Myocyte (in vitro differentiated cells): ENCODE results near the gene AGBL3. TPM values are rescaled to one million over a fixed set of nuclear protein-coding genes. Genes with fewer than 3 reads are reported as not detected.
"Not testable (repeated sequence)": the region's sequence is repeated elsewhere in the genome, so short reads cannot be mapped to it uniquely, and the experiment has no call there.

ENCODE experiments used
- DNase-seq: peaks from one replicate; pipeline ENCODE4 v3.0.0-alpha.2; 2012; ENCODE audit warnings: low read depth
- total RNA-seq: library from RNA; depleted of rRNA; stranded (reverse); fragments of >200 nt; gene quantifications from 2 replicates; pipeline ENCODE4 v1.2.3, GENCODE V29; 2014

Gene AGBL3
- total RNA-seq, 1 donor from 2014 or later, result 6.5 TPM

GRCh38 chr7:134963036-134963435 lies 23.3 kb upstream of the AGBL3 start:
- no peak for DNase-seq

- no peak for DNase-seq
These were observed 19.6 kb upstream of the AGBL3 start for GRCh38 chr7:134966691-134967090.

GRCh38 chr7:134968110-134968509 lies 18.2 kb upstream of the AGBL3 start:
- no peak for DNase-seq

- DNase-seq, result not testable (repeated sequence)
These were observed 4.7 kb upstream of the AGBL3 start for GRCh38 chr7:134981645-134982044.

- DNase-seq, result no peak
These were observed 380 bp upstream of the AGBL3 start for GRCh38 chr7:134985894-134986362.

GRCh38 chr7:134988161-134988560 lies 1.9 kb downstream of the AGBL3 start:
- DNase-seq, result no peak

GRCh38 chr7:134991469-134992339 lies 5.4 kb downstream of the AGBL3 start:
- DNase-seq, result peak; percentile 68

- peak; percentile 94 for DNase-seq
These were observed 6.4 kb downstream of the AGBL3 start for GRCh38 chr7:134992626-134993179.

- no peak for DNase-seq
These were observed 7.7 kb downstream of the AGBL3 start for GRCh38 chr7:134993877-134994456.

- DNase-seq, result peak; percentile 85
These were observed 9.2 kb downstream of the AGBL3 start for GRCh38 chr7:134995239-134996096.

- peak; percentile 25 for DNase-seq
These were observed 9.8 kb downstream of the AGBL3 start for GRCh38 chr7:134996097-134996550.

- no peak for DNase-seq
These were observed 11.0 kb downstream of the AGBL3 start for GRCh38 chr7:134997214-134997885.

- DNase-seq, result peak; percentile 65
These were observed 12.8 kb downstream of the AGBL3 start for GRCh38 chr7:134999136-134999535.

GRCh38 chr7:135001390-135002165 lies 15.3 kb downstream of the AGBL3 start:
- peak; percentile 23 for DNase-seq

- DNase-seq, result no peak
These were observed 25.9 kb downstream of the AGBL3 start for GRCh38 chr7:135012229-135012628.

- DNase-seq, result no peak
These were observed 37.3 kb downstream of the AGBL3 start for GRCh38 chr7:135023622-135024021.

GRCh38 chr7:135035252-135035651 lies 48.9 kb downstream of the AGBL3 start:
- DNase-seq, result no peak

GRCh38 chr7:135067017-135067416 lies 80.7 kb downstream of the AGBL3 start:
- not testable (repeated sequence) for DNase-seq

GRCh38 chr7:135074096-135074495 lies 87.8 kb downstream of the AGBL3 start:
- DNase-seq, result no peak

GRCh38 chr7:135074531-135074930 lies 88.2 kb downstream of the AGBL3 start:
- DNase-seq, result no peak
